IPS-18c (cell line): ENCODE data around the gene YTHDF1.

Experiments used
- H3K4me3 ChIP-seq: 2 replicates; pipeline ENCODE4 v1.7.0; 2013; ENCODE audit warnings: low read depth, mild to moderate bottlenecking, low read length, moderate library complexity; ENCODE audit not compliant: insufficient read depth
- H3K9me3 ChIP-seq: one replicate; pipeline ENCODE4 v1.6.1; 2013; ENCODE audit warnings: mild to moderate bottlenecking, low read length, moderate library complexity; ENCODE audit not compliant: control insufficient read depth, insufficient read depth

YTHDF1 gene

DNA sequence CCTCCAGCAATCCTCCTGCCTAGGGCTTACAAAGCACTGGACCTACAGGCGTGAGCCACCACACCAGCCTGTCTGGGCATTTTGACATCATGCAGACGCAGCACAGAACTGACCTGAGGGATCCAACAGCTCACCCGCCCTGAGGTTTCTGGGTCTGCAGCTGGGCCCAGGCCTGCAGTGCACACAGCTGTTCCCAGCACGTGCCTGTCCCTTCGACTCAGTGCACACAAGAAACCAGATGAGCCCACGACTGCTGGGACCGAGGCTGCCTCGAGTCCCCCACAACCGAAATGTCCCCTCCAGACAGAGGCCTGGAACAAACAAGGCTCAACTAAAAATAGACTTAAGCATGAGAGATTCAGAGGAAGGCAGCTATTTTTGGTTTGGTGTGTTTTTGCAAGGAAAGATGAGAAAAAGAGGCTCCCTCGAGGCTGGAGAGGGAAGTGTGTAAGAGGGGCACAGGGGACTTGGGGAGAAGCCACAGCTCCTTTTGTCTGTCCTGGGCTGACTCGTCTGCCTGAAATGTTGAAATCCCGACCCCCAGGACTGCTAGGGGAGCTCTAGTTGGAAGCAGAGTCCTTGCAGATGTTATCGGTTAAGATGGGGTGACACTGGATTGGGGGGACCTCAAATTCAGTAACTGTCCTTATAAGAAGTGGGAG lies 66.3 kb downstream of the YTHDF1 start:
- Histone ChIP-seq H3K4me3 (no peak overlapping the region), H3K9me3 (peaks cover 9% of the 10 kb centered on the region)

DNA sequence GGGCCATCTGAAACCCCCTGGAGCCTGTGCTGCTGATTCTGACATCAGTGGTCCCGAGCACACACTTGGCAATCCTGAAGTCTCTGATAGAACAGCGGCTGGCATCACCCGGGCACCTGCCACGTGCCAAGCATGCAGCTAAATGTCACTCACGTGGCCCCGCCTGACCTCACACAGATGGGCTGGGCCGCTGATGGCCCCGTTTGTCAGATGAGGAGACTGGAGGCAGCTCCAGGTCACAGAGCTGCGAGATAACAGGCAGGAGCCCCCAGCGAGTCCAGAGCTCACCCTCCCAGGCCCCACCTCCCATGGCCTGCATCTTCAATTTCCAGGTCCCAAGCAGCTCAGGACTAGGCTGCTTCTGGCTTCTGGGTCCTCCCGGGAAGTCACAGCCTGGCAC lies 67.2 kb downstream of the YTHDF1 start:
- H3K9me3 ChIP-seq, result peaks cover 11% of the 10 kb centered on the region
- H3K4me3 ChIP-seq, result no peak overlapping the region

DNA sequence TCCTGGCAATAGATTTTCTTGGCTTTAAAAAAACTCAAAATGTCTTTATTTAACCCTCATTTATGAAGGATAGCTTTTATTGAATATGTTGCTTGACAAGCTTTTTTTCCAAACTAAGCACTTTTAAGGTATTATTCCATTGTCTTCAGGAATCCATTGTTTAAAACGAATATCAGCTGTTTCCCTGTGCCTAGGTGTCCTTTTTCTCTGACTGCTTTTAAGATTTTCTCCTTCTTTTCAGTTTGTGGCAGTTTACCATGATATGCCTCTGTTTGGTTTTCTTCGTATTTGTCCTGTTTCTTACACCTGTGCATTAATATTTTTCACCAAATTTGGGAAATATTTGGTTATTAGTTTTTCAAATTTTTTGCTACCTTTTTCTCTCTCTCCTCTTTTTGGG lies 68.4 kb downstream of the YTHDF1 start:
- no peak overlapping the region for H3K4me3 ChIP-seq

More for the DNA sequence above, 68.4 kb downstream of the YTHDF1 start:
- peaks cover 10% of the 10 kb centered on the region for H3K9me3 ChIP-seq
